ENCODE measurements around the gene TMEM223.
A peak's percentile ranks its signal among the peaks of the same experiment; 100 is the strongest.
"Not testable (repeated sequence)": the region's sequence is repeated elsewhere in the genome, so short reads cannot be mapped to it uniquely, and the experiment has no call there.

TMEM223 gene

DNA sequence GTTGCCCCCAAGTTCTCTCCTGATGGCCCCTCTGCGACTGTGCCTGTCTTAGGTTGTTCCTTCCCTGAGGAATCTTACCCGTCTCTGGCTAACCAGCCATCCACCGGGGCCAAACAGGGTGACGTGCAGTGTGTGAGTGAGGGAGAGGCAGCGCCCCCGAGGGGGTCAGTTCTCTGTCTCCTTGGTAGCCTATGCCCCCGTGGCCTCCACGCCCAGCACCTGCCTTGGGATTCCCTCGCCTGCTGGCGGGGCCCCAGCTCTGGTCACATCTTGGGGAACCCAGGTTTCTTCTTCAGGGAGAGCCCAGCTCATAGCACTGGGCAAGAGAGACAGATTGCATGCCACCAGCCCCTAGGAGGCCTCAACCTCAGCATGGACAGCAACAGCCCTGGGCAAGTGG, 7.7 kb upstream of the TMEM223 start:
- DNase-seq = no peak

DNA sequence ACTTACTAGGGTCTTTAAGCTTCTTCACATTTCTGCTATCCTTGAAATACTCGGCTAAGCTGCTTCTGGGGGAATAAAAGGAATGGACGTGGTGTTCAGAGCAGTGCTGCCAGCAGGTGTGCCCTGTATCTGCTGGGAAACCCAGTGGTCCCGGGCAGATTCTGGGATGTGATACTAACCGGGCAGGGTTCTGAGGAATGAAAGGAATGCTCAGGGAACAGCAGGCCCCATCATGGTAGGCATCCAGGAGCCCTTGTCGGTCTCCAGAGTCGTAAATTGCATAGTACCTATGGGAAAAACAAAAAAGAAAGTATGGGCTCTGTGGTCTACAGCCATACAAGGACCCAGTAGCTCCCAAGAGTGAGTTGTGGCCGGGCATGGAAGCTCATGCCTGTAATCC, 4.5 kb upstream of the TMEM223 start:
- DNase-seq = no peak

DNA sequence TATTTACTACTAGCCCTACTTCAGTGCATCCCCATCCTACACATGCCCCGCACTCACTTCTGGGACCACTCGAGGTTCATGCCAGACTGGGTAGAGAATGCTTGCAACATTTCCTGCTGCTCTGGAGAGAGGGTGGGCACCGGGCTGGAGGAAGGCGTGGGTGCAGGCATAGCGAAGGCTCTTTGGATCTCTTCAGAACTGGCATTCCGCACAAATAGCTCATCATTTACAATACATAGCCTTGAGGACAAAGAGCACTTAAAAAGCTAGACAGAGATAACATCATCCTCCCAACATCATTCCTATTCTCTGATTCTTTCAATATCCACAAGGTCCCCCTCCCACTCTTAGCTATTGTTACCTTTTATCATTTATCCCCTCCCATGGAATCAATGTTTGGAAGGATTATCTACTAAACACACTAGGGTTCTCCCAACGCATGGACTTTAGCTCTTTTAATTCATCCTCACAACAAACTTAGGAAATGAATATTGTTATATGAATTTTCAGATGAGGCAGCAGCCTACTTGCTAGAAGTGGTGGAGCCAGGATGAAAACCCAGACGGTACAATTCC, 2.5 kb upstream of the TMEM223 start:
- no peak for DNase-seq

DNA sequence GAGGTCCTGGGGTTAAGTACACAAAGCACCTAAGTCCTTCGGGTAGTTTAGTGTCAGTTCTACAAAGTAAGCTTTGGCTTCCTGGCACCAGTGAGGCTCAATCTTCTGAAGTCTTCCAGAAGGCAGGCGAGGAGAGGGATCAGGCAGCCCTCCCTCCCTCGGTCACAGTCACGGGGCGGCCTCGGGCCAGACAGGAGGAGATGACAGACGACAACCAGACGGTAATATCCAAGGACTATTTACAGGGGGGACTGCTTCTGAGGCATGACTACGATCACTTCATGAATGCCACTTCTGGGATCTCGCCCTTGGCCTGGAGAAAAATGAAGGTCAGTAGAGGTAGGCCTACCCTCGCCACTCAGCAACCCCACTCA, 383 bp upstream of the TMEM223 start:
- no peak for DNase-seq

DNA sequence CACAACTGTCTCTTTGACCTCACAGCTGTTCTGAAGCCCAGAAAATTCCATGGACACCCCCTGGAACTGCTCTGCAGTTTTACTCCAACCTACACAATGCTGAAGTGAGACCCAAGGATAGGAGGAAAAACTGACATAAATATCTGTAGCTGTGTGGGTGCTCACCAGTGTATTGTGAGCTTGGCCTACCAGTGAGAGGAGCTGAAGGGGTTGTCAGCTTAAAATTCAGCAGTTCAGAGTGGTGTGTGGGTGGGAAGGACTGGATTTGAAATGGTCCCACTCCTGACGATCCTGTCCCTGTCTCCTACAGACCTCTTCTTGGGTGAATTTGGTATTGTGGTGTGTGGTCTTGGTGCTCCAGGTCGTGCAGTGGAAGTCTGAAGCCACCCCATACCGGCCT, 2.2 kb downstream of the TMEM223 start:
- no peak for DNase-seq

DNA sequence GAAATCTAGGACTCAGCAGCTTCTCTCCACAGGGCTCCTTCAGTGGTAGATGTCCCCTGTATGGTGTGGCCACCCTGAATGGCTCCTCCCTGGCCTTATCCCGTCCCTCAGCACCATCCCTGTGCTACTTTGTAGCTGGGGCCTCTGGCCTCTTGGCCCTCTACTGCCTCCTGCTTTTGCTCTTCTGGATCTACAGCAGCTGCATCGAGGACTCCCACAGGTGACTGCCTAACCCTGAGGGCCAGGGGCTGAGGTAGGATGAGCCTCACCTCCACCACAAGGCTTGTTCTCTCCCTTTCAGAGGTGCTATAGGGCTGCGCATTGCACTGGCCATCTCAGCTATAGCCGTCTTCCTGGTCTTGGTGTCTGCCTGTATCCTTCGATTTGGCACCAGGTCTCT, 2.8 kb downstream of the TMEM223 start:
- no peak for DNase-seq

DNA sequence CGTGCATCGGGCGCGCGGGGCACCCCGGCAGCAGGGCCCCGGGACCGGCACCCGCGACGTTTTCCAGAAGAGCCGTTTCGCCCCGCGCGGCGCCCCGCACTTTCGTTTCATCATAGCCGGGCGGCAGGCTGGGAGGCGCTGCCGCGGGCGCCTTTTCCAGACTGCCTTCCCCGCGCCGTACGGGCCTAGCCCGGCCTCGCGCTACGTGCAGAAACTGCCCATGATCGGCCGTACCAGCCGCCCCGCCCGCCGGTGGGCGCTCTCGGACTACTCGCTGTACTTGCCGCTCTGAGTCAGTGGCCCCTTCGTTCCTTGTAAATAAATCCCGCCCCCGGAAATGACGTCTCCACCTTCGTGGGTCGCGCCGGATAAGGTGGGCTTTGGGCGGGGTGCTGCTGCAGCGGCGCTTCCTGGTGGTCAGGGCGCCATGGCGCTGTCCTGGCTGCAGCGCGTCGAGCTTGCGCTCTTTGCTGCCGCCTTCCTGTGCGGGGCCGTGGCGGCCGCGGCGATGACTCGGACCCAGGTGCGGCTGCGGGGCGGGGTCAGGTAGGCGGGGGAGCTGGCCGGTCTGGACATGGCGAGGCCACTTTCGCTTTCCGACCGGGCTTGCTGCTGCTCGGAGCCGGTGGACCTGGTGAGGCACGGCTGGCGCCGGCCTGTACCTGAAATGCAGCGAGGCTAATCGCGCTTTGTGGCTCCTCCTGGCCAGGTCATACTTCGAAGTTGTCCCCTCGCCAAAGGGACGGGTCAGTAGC, 4.6 kb downstream of the TMEM223 start, which contains the start of gene TMEM179B:
Gene TMEM179B, plus strand, starts transcription at position 398 of the 755 bp plus-strand sequence. Its CDS starts 30 bp downstream, at position 428.
- DNase-seq = peak; percentile 97

DNA sequence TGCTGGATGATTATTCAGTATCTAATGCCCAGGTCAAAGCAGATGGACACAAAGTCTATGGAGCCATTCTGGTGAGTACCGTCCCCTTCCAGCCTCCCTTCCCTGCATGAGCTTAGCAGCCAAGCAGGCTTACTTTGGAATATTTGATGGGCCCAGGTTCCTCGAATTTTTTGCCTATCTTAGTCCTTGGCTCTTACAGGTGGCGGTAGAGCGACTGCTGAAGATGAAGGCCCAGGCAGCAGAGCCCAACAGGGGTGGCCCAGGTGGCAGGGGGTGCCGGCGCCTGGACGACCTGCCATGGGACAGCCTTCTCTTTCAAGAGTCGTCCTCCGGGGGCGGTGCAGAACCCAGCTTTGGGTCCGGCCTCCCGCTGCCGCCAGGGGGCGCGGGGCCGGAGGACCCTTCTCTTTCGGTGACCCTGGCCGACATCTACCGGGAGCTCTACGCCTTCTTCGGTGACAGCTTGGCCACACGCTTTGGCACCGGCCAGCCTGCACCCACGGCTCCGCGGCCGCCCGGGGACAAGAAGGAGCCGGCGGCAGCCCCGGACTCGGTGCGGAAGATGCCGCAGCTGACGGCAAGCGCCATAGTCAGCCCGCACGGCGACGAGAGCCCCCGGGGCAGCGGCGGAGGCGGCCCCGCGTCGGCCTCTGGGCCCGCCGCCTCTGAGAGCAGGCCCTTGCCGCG, 5.3 kb downstream of the TMEM223 start:
- DNase-seq = peak; percentile 43

DNA sequence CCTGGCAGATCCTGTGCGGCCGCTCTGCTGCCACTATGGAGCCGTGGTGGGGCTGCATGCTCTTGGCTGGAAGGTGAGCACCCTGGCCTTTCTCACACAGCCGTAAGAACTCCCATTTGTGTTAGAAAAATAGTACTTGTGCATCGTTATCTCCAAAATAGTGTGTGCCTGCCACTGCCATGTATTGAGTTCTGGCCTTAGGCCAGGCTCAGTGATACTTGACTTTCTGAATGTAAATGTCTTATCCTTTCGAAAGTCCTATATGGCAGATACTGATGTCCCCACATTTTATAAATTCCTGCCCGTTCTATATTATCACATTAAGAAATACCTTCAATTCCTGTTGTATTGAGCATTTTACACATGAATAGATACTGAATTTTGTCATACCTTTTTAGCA, 9.1 kb downstream of the TMEM223 start:
- no peak for DNase-seq

DNA sequence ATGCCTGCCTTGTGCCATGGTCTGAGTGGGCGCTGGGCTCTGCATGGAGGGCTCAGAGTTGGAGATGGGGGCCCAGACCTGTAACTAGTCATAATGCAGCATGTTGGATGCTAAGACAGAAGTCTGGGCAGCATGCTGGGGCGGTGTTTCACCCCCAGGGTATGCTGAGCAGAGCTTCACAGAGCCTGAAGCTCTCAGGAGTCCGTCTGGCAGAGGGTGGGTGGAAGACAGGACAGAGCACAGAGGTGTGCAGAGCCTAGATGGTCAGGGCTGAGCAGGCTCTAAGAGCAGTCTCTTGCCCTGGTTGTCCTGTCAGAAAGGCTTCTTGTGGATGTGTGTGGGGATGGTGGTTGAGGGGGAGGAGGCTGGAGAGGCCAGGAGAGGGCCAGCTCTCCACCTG, 13.4 kb downstream of the TMEM223 start:
- no peak for DNase-seq

DNA sequence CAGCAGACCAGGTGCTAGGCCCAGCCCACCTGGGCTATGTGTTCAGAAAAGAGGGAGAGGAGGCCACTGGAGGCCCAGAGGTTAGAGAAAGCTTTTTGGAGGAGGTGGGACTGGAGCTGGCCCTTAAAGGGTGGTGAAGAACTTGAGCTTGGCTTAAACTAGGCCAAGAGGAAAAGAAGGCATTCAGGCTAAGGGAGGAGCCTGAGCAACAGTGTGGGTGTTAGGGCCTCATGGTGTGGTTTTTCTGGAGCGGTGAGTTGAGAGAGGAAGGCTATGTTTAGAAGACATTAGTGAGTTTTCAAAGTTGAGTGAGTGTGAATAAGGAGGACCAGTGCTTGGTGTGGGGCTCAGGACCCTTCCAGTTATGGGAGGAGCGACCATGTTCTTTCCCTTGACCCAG, 14.4 kb downstream of the TMEM223 start:
- DNase-seq = no peak

DNA sequence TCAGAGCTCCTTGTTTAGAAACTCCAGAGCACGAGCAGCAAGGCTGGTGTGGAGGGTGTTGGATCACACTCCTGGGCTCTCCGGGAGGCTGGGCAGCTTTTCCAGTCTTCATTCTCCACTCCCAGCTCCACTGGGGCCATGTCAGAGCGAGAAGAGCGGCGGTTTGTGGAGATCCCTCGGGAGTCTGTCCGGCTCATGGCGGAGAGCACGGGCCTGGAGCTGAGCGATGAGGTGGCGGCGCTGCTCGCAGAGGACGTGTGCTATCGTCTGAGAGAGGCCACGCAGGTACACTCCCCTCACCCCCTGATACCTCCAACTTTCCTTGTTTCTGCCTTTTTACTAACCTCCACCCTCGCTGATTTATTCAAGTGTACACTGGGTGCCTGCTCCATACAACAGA, 16.2 kb downstream of the TMEM223 start:
- DNase-seq = no peak

DNA sequence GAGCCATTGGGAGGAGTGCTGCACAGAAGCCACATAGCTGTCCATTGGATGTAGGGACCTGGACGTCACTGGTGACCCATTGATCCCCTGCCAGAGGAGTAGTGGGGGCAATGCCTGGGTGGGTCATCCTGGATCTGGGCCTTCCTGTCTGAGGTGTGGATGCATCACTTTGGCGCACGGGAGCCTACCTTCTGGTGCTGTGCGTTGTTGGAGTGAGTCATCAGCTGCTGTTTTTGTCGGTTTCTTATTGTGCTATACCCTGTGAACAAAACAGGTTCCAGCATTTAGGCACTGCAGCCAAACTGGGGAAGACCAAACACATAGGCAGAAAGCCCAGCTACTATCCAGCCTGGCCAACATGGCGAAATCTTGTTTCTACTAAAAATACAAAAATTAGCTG, 17.4 kb downstream of the TMEM223 start:
- no peak for DNase-seq

DNA sequence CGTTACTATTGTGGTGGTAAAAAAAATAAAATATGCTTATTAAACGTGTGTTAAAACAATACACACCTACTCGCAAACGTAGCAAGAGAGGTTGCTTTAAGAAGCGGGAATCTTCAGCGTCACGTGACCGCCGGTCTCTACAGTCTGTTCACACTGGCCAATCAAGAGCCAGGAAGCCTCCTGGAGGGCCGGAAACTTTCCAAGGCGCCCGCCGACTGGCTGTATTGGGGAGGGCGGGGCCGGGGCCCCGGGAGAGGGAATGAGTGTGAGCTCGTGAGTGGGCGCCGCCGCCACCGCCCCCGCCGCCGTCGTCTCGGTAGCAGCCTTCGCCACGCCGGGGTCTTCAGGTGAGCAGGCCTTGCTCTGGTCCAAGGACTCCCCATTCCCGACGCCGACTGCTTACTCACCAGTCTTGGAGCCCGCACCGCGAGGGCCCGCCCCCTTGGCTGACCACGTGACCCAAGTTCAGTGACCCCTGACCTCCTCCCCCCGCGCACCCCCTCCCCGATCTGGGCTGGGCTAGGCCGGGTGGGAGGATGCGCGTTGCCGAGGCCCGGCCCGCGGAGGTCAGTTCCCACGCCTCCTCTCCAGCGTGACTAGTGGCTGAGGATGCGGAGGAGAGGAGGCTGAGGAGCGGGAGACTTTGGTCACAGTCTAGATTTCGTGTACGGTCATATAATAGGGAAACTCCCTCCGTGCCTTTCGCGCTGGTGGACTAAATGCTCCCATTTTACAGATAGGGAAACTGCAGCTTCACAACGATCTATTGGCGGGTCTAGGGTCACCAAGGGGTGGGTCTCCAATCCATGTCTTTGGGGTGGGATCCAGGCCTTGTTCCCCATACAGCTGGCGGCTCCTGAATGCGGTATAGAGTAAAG, 20.4 kb downstream of the TMEM223 start, which contains the start of gene TAF6L:
Gene TAF6L, plus strand, starts transcription at position 253 of the 878 bp plus-strand sequence. CDS start 4,388 bp downstream, outside the sequence.
- DNase-seq = peak; percentile 95

DNA sequence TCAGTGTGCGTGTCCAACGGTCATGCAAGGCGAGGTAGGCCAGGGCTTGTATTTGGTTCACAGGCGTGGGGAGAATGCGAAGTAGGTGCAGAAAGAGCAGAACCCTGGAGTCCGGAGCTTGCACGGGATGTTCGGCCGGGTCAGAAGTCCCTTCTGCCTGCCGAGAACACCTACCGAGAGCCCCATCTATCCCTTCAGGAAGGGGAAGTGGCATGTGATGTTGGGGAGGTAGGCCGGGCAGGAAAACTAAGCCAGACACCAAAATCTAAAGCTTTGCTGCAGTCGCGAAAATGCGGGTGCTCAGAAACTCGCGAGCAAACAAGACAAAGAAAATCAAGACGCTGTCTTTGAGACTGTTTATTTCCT, 21.0 kb downstream of the TMEM223 start:
- no peak for DNase-seq

DNA sequence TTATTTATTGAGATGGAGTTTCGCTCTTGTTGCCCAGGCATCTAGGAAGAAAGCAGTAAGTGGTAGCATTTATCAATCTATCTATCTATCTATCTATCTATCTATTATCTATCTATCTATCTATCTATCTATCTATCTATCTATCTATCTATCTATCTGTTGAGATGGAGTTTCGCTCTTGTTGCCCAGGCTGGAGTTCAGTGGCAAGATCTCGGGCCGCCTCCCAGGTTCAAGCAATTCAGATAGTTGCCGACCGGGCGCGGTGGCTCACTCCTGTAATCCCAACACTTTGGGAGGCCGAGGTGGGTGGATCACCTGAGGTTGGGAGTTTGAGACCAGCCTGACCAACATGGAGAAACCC, 31.0 kb downstream of the TMEM223 start:
- DNase-seq = not testable (repeated sequence)

DNA sequence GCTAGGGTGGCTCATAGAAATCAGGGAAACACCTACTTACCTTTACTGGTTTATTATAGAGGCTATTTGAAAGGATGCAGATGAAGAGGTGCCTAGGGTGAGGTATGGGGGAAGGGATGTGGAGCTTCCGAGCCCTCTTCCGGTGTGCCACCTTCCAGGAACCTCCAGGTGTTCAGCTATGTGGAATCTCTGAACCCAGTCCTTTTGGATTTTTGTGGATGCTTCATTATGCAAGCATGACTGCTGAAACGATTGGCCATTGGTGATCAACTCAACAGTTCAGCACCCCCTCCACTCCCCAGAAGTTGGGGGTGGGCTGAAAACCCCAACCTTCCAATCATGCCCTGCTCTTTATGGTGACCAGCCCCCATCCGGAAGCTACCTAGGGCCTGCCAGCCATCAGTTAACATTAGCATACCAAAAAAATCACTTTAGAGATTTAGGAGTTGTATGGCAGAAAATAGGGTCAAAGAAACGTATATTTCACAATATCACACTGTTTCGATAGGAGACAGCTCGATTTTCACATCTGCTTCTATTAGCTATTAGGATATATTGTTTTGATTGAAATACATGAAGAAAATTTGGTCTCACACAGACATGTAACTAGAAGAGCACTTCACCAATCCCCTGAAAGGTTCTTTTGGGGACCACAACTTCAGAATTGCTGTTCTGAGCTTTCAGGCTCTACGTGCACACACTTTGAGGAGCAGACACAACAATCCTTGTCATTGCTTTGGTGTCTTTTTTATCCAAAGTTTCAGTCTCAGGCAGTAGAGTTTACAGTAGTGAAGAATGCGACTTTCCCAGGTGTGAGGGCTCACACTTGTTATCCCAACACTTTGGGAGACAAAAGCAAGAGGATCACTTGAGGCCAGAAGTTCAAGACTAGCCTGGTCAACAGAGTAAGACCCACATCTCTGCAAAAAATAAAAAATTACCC, 33.7 kb downstream of the TMEM223 start:
- no peak for DNase-seq

DNA sequence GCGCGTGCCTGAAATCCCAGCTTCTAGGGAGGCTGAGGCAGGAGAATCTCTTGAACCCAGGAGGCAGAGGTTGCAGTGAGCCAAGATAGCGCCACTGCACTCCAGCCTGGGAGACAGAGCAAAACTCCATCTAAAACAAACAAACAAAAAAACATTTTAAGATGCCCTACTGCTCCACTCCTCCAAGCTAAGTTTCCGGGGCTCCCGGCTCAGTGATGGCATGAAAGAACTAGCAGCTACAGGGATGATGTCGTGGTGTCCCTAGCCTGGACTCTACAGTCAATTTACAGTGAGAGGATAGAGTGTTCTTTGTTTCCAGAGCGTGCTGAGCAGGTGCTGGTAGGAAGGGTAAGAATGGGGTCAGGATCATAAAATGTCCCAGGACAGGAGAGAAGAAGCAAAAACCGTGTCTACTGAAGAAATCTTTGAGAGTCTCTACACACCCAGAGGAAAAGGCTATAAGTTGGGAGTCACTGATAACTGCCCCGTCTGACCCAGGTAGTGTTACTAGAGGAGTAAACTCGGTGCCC, 36.7 kb downstream of the TMEM223 start:
- no peak for DNase-seq

DNA sequence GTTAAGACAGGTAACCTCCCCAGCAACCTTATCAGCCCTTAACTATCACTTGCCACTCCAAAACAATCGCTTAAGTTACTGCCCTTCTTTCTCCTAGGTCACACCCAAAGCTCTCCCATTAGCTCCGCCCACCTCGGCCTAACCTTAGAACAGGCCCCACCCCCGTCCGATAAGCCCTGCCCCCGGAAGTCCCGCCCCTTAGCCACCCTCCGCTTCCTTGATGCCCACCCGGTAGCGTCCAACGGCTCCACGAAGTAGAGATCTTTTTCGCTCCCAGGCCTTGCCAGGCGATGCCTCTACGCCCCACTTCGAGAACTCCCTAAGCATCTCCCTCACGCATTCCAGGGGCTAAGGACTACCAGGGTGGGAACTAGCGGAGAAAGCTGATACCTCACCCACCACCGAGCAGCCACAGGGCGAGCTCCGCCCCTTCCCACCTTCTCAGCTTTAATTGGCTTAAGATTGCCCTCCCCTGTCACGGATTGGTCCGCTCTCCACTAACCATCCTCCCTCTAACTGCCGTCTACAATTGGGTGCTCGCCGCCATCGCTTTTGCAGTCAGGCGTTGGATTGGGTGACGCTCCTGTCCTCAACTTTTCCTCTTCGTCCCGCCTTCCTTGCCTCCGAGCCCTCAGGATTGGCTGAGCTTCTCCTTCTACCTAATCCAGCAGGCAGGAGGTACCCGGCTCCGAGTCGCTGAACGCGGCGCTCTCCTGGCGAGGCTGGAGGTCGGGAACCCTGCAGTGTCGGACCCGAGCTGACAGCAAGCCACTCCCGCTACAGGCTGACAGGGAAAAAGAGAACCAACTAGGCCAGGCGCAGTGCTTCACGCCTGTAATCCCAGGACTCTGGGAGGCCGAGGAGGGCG, 37.8 kb downstream of the TMEM223 start, which contains the start of gene ZBTB3:
Gene ZBTB3, minus strand, starts transcription at position 425 of the 868 bp plus-strand sequence. CDS start 496 bp downstream, outside the sequence.
- DNase-seq = peak; percentile 98

DNA sequence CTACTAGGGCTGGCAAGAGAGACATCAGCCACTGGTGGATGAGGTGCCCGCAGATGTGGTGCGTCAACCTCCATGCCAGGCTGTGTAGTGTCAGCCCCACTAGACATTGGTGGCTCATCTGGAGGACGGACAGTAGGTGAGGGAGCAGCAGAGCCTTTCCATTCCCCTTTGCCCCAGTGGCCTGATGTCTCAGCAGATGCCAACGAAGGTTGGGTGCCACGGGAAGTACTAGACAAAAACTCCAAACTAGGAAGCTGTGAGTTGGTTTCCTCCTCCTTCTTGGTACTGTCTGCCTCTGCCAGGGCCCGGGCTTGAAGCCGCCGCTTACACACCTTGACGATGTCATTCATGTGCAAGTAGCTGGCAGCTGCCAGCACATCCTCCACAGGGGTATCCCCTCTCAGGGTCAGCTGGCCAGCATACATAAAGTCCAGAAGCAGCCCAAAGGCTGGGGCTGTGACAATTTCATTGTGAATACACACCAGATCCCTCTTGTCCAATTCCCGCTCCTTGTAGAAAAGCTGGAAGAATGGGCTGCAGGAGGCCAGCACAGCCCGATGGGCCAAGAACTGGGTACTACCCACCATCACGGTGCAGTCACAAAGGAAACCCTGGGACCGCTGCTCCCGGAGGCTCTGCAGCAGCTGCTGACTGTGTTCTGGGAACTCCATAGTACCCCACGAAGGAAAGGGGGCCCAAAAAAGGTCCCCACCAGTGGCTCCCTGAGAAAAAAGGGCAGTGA, 38.6 kb downstream of the TMEM223 start:
- DNase-seq = no peak
